ENCODE data around the gene SLC8A2.

DNA sequence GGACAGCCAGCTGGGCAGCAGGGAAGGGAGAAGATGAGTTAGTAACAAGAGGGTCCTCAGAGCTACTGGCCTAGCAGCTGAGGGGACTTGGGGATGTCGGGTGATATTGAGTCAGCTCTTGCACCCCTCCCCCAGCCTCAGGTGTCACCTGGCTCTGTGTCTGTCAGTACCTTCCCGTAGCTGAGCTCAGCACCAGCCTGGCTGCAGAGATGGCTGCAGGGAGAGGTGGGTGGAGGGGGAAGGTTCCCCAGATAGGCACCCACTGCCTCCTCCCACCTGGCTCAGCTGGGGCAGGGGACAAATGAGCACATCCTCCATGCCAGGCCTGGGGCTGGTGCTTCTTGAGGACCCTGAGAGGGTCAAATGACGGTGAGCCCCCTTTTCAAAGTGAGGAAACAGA, 19.2 kb upstream of the SLC8A2 start:
- no peak for TF ChIP-seq ELK1 (IDR thresholded peaks at IDR 0.05; ENCODE audit: borderline replicate concordance, low read depth, low read length)
- TF ChIP-seq POLR2A (IDR thresholded peaks at IDR 0.05; ENCODE audit: low read depth, low read length) = no peak

Measured in IMR-90 (cell line).